ENCODE measurements around the gene TMEM115.
A peak's percentile ranks its signal among the peaks of the same experiment; 100 is the strongest.

TMEM115 gene

GRCh38 chr3:50388016-50388719 lies 28.8 kb upstream of the TMEM115 start:
- no peaks in the 10 kb centered on the region for H3K36me3 ChIP-seq (ENCODE audit: insufficient read depth)
- H3K27ac ChIP-seq = no peak overlapping the region
- no peak overlapping the region for H3K4me3 ChIP-seq (IDR thresholded peaks at IDR 0.05; ENCODE audit: insufficient read depth, low read depth, low read length)
- H3K79me2 ChIP-seq (ENCODE audit: insufficient read depth, low read depth) = no peaks in the 10 kb centered on the region
- H3K27me3 ChIP-seq (ENCODE audit: insufficient read depth, low read depth) = no peaks in the 10 kb centered on the region
- H3K4me2 ChIP-seq = no peak overlapping the region
- no peak overlapping the region for H2AFZ ChIP-seq (ENCODE audit: low read depth)
- H3K9ac ChIP-seq = no peak overlapping the region
- no peaks in the 10 kb centered on the region for H4K20me1 ChIP-seq (ENCODE audit: insufficient read depth)
- peaks cover 8% of the 10 kb centered on the region for H3K4me1 ChIP-seq (ENCODE audit: low read depth, poor library complexity, severe bottlenecking)
- 0 out of 2 replicates have a peak, but pooled peaks have one; percentile 13 for TF ChIP-seq CTCF (conservative IDR thresholded peaks at IDR 0.05; ENCODE audit: low read depth, low read length)

GRCh38 chr3:50385754-50386153 lies 26.4 kb upstream of the TMEM115 start:
- H3K36me3 ChIP-seq (ENCODE audit: insufficient read depth) = no peaks in the 10 kb centered on the region

GRCh38 chr3:50383750-50384149 lies 24.4 kb upstream of the TMEM115 start:
- no peak for TF ChIP-seq CTCF (conservative IDR thresholded peaks at IDR 0.05; ENCODE audit: low read depth, low read length)
- no peaks in the 10 kb centered on the region for H3K4me1 ChIP-seq (ENCODE audit: low read depth, poor library complexity, severe bottlenecking)
- H3K9ac ChIP-seq = no peak overlapping the region
- no peaks in the 10 kb centered on the region for H3K79me2 ChIP-seq (ENCODE audit: insufficient read depth, low read depth)
- no peaks in the 10 kb centered on the region for H3K27me3 ChIP-seq (ENCODE audit: insufficient read depth, low read depth)
- H3K4me3 ChIP-seq (IDR thresholded peaks at IDR 0.05; ENCODE audit: insufficient read depth, low read depth, low read length) = no peak overlapping the region
- no peaks in the 10 kb centered on the region for H3K36me3 ChIP-seq (ENCODE audit: insufficient read depth)
- H4K20me1 ChIP-seq (ENCODE audit: insufficient read depth) = no peaks in the 10 kb centered on the region
- no peak overlapping the region for H2AFZ ChIP-seq (ENCODE audit: low read depth)
- no peak overlapping the region for H3K4me2 ChIP-seq
- H3K27ac ChIP-seq = no peak overlapping the region

More at GRCh38 chr3:50385754-50386153, 26.4 kb upstream of the TMEM115 start:
- H3K4me1 ChIP-seq (ENCODE audit: low read depth, poor library complexity, severe bottlenecking) = no peaks in the 10 kb centered on the region
- H2AFZ ChIP-seq (ENCODE audit: low read depth) = no peak overlapping the region
- no peak for TF ChIP-seq CTCF (conservative IDR thresholded peaks at IDR 0.05; ENCODE audit: low read depth, low read length)
- no peak overlapping the region for H3K27ac ChIP-seq
- H3K4me2 ChIP-seq = no peak overlapping the region
- H3K4me3 ChIP-seq (IDR thresholded peaks at IDR 0.05; ENCODE audit: insufficient read depth, low read depth, low read length) = no peak overlapping the region
- H3K9ac ChIP-seq = no peak overlapping the region
- H4K20me1 ChIP-seq (ENCODE audit: insufficient read depth) = no peaks in the 10 kb centered on the region
- H3K27me3 ChIP-seq (ENCODE audit: insufficient read depth, low read depth) = no peaks in the 10 kb centered on the region
- H3K79me2 ChIP-seq (ENCODE audit: insufficient read depth, low read depth) = no peaks in the 10 kb centered on the region

GRCh38 chr3:50382722-50383121 lies 23.4 kb upstream of the TMEM115 start:
- no peaks in the 10 kb centered on the region for H3K36me3 ChIP-seq (ENCODE audit: insufficient read depth)
- no peaks in the 10 kb centered on the region for H3K79me2 ChIP-seq (ENCODE audit: insufficient read depth, low read depth)
- H3K4me1 ChIP-seq (ENCODE audit: low read depth, poor library complexity, severe bottlenecking) = no peaks in the 10 kb centered on the region
- H2AFZ ChIP-seq (ENCODE audit: low read depth) = no peak overlapping the region
- H3K27ac ChIP-seq = no peak overlapping the region
- no peak overlapping the region for H3K4me3 ChIP-seq (IDR thresholded peaks at IDR 0.05; ENCODE audit: insufficient read depth, low read depth, low read length)
- H3K4me2 ChIP-seq = no peak overlapping the region
- TF ChIP-seq CTCF (conservative IDR thresholded peaks at IDR 0.05; ENCODE audit: low read depth, low read length) = no peak
- no peaks in the 10 kb centered on the region for H3K27me3 ChIP-seq (ENCODE audit: insufficient read depth, low read depth)
- H4K20me1 ChIP-seq (ENCODE audit: insufficient read depth) = no peaks in the 10 kb centered on the region
- H3K9ac ChIP-seq = no peak overlapping the region
